IMR-90 (cell line): Measurements from ENCODE around the gene RAB11B. TPM values are rescaled to one million over a fixed set of nuclear protein-coding genes. Genes with fewer than 3 reads are reported as not detected.
A peak's percentile ranks its signal among the peaks of the same experiment; 100 is the strongest.

Experiments
- ATAC-seq: fragments of 200-7000 bp; cut with Tn5 transposase; 2 replicates; pipeline ENCODE4 v1.9.1; 2020; ENCODE audit warnings: low read depth, mild to moderate bottlenecking, moderate library complexity
- BruUV-seq: library from RNA; stranded (reverse); fragments of 400-500 nt; replicated peaks from 2 replicates; lab custom pipeline; 2021; lab: Mats Ljungman, UMichigan
- CTCF ChIA-PET: fragments of 300-600 bp; formaldehyde crosslinking; extraction: SDS; loops from one replicate; lab custom pipeline; 2021; ENCODE audit warnings: antibody characterized with exemption; lab: Yijun Ruan, JAX
- POLR2A ChIA-PET: fragments of 300-600 bp; sonication (Branson Sonifier 250); formaldehyde crosslinking; loops from one replicate; lab custom pipeline; 2022; ENCODE audit warnings: antibody characterized with exemption; ENCODE audit not compliant: unreplicated experiment; lab: Charles Lee
- DNase-seq: peaks from one replicate; pipeline ENCODE4 v3.0.0; 2013
- H2AFZ ChIP-seq: replicated peaks from 2 replicates; pipeline ENCODE3; 2013; ENCODE audit warnings: low read length, mild to moderate bottlenecking; ENCODE audit not compliant: poor library complexity
- H2AK5ac ChIP-seq: 2 replicates; pipeline ENCODE4 v1.6.1; 2013; ENCODE audit warnings: low read depth, low read length, inconsistent platforms
- H2AK9ac ChIP-seq: replicated peaks from 2 replicates; pipeline ENCODE3; 2013; ENCODE audit warnings: mild to moderate bottlenecking, low read depth, low read length, moderate library complexity; ENCODE audit not compliant: poor library complexity
- H2BK120ac ChIP-seq: 2 replicates; pipeline ENCODE4 v1.6.1; 2013; ENCODE audit warnings: low read depth, low read length, inconsistent platforms
- H2BK15ac ChIP-seq: 3 replicates; pipeline ENCODE4 v1.6.1; 2013; ENCODE audit warnings: low read depth, low read length, inconsistent platforms
- H2BK20ac ChIP-seq: 2 replicates; pipeline ENCODE4 v1.6.1; 2013; ENCODE audit warnings: low read depth, mild to moderate bottlenecking, inconsistent platforms, low read length, moderate library complexity
- H2BK5ac ChIP-seq: 2 replicates; pipeline ENCODE4 v1.6.1; 2013; ENCODE audit warnings: mild to moderate bottlenecking, low read depth, low read length, inconsistent platforms; ENCODE audit not compliant: poor library complexity, severe bottlenecking
- H3K14ac ChIP-seq: replicated peaks from 2 replicates; pipeline ENCODE4 v1.6.1; 2013; ENCODE audit warnings: low read depth, low read length, inconsistent platforms
- H3K18ac ChIP-seq: 2 replicates; pipeline ENCODE4 v1.6.1; 2013; ENCODE audit warnings: low read depth, low read length, control low read depth
- H3K23ac ChIP-seq: 2 replicates; pipeline ENCODE4 v1.6.1; 2013; ENCODE audit warnings: low read depth, low read length, inconsistent platforms
- H3K27ac ChIP-seq: 2 replicates; pipeline ENCODE4 v1.5.1; 2013; ENCODE audit warnings: mild to moderate bottlenecking, control low read depth, low read length; ENCODE audit not compliant: insufficient read depth
- H3K27me3 ChIP-seq: 2 replicates; pipeline ENCODE4 v1.6.1; 2013; ENCODE audit warnings: low read length; ENCODE audit not compliant: control insufficient read depth, insufficient read depth
- H3K36me3 ChIP-seq: 2 replicates; pipeline ENCODE4 v1.6.1; 2013; ENCODE audit warnings: low read length, mixed read lengths; ENCODE audit not compliant: control insufficient read depth, insufficient read depth
- H3K4ac ChIP-seq: 2 replicates; pipeline ENCODE4 v1.6.1; 2013; ENCODE audit warnings: low read depth, low read length, inconsistent platforms
- H3K4me1 ChIP-seq: 2 replicates; pipeline ENCODE4 v1.6.1; 2013; ENCODE audit warnings: low read length, mixed read lengths; ENCODE audit not compliant: control insufficient read depth, insufficient read depth
- H3K4me2 ChIP-seq: 2 replicates; pipeline ENCODE4 v1.6.1; 2013; ENCODE audit warnings: low read depth, mild to moderate bottlenecking, control low read depth, low read length, moderate library complexity
- H3K4me3 ChIP-seq: 2 replicates; pipeline ENCODE4 v1.5.1; 2013; ENCODE audit warnings: low read depth, mild to moderate bottlenecking, control low read depth, low read length, moderate library complexity; ENCODE audit not compliant: insufficient read depth
- H3K56ac ChIP-seq: 2 replicates; pipeline ENCODE4 v1.6.1; 2013; ENCODE audit warnings: low read length, inconsistent platforms; ENCODE audit not compliant: insufficient read depth; ENCODE audit errors: extremely low read depth
- H3K79me1 ChIP-seq, 2 experiments: 2 replicates each; pipeline ENCODE4 v1.6.1; 2013; ENCODE audit warnings: low read length in 2 of 2, inconsistent platforms in 1 of 2, low read depth in 1 of 2
- H3K9ac ChIP-seq: 2 replicates; pipeline ENCODE4 v1.6.1; 2013; ENCODE audit warnings: low read depth, low read length, control low read depth
- H3K9me1 ChIP-seq: 2 replicates; pipeline ENCODE4 v1.6.1; 2013; ENCODE audit warnings: low read length, inconsistent platforms; ENCODE audit not compliant: insufficient read depth
- H3K9me3 ChIP-seq: 2 replicates; pipeline ENCODE4 v1.6.1; 2013; ENCODE audit warnings: low read length; ENCODE audit not compliant: control insufficient read depth, insufficient read depth
- H4K20me1 ChIP-seq: 2 replicates; pipeline ENCODE4 v1.6.1; 2013; ENCODE audit warnings: low read length, inconsistent platforms; ENCODE audit not compliant: insufficient read depth
- H4K5ac ChIP-seq: 2 replicates; pipeline ENCODE4 v1.6.1; 2013; ENCODE audit warnings: mild to moderate bottlenecking, low read depth, low read length, control low read depth
- H4K8ac ChIP-seq, 2 experiments: 2 replicates each; pipeline ENCODE4 v1.6.1; 2013; ENCODE audit warnings: low read depth in 2 of 2, low read length in 2 of 2, control low read depth in 1 of 2, inconsistent platforms in 1 of 2
- H4K91ac ChIP-seq: 2 replicates; pipeline ENCODE4 v1.6.1; 2013; ENCODE audit warnings: low read depth, low read length, inconsistent platforms; ENCODE audit not compliant: insufficient read depth
- BHLHE40 ChIP-seq: fragments of 150-350 bp; IDR thresholded peaks from 2 replicates; pipeline ENCODE4 v1.6.1; 2016; ENCODE audit warnings: mild to moderate bottlenecking, low read depth, low read length
- CEBPB ChIP-seq: IDR thresholded peaks from 2 replicates; pipeline ENCODE4 v1.6.1; 2012; ENCODE audit warnings: low read depth, low read length, improper control_type of control experiment
- CHD1 ChIP-seq: IDR thresholded peaks from 2 replicates; pipeline ENCODE4 v1.6.1; 2012; ENCODE audit warnings: low read depth, low read length, improper control_type of control experiment
- MAFK ChIP-seq: IDR thresholded peaks from 2 replicates; pipeline ENCODE4 v1.6.1; 2012; ENCODE audit warnings: low read depth, low read length, improper control_type of control experiment
- MAZ ChIP-seq: IDR thresholded peaks from 2 replicates; pipeline ENCODE4 v1.6.1; 2012; ENCODE audit warnings: low read depth, mild to moderate bottlenecking, low read length, improper control_type of control experiment, moderate library complexity, borderline replicate concordance
- MXI1 ChIP-seq: IDR thresholded peaks from 2 replicates; pipeline ENCODE4 v1.6.1; 2012; ENCODE audit warnings: low read depth, mild to moderate bottlenecking, low read length, moderate library complexity, borderline replicate concordance
- NFE2L2 ChIP-seq: fragments of 150-350 bp; IDR thresholded peaks from 2 replicates; pipeline ENCODE4 v1.6.1; 2016; ENCODE audit warnings: low read depth, mild to moderate bottlenecking, low read length
- POLR2A ChIP-seq: IDR thresholded peaks from 2 replicates; pipeline ENCODE4 v1.6.1; 2012; ENCODE audit warnings: mild to moderate bottlenecking, low read depth, low read length
- RCOR1 ChIP-seq: IDR thresholded peaks from 2 replicates; pipeline ENCODE4 v1.6.1; 2012; ENCODE audit warnings: mild to moderate bottlenecking, low read length, improper control_type of control experiment; ENCODE audit not compliant: insufficient replicate concordance
- SMC3 ChIP-seq: fragments of 150-350 bp; IDR thresholded peaks from 2 replicates; pipeline ENCODE4 v1.6.1; 2016; ENCODE audit warnings: low read depth, mild to moderate bottlenecking, antibody characterized with exemption, low read length, moderate library complexity
- WGBS, 2 experiments: methylation state at CpG; one replicate each; pipeline versions ENCODE4 v1.1.5 to v1.1.7; 2013; ENCODE audit warnings: missing lambda C conversion rate in 2 of 2; ENCODE audit not compliant: insufficient read length in 1 of 2; ENCODE audit errors: extremely low coverage in 2 of 2; 5-methylcytosine and 5-hydroxymethylcytosine counted together
- dilution Hi-C: fragments of 300-500 bp; cut with HindIII; formaldehyde crosslinking; loops from one replicate; pipeline ENCODE4 v1.14.3; 2018; ENCODE audit warnings: low sequenced_read_pairs; ENCODE audit not compliant: unreplicated experiment
- in situ Hi-C: fragments of 300-500 bp; cut with MboI; formaldehyde crosslinking; loops from 3 replicates; pipeline ENCODE4 v1.14.3; 2019; ENCODE audit warnings: low sequenced_read_pairs, inconsistent platforms, mixed read lengths
- intact Hi-C: fragments of 100-400 bp; cut with micrococcal nuclease; formaldehyde crosslinking; loops from 2 replicates; pipeline ENCODE4 v1.10.0; 2022
- polyA plus RNA-seq, 3 experiments: library from polyadenylated mRNA; depleted of rRNA; stranded (reverse); fragments of >200 nt; gene quantifications; 2 replicates each; pipeline ENCODE4 v1.2.3, GENCODE V29; 2012; ENCODE audit warnings: low replicate concordance in 1 of 3
- total RNA-seq: library from RNA; depleted of rRNA; stranded (reverse); fragments of >200 nt; gene quantifications from 2 replicates; pipeline ENCODE4 v1.2.3, GENCODE V29; 2012
- TF ChIP-seq, protein P1 (sequence below): conservative IDR thresholded peaks from 2 replicates; pipeline ENCODE4 v1.5.1; 2012; ENCODE audit warnings: mild to moderate bottlenecking, low read depth, low read length, improper control_type of control experiment
- TF ChIP-seq, protein P2 (sequence below): fragments of 150-350 bp; IDR thresholded peaks from 2 replicates; pipeline ENCODE4 v1.6.1; 2017; ENCODE audit warnings: mild to moderate bottlenecking, antibody characterized with exemption, low read length, low read depth

Gene RAB11B
- total and polyA plus RNA-seq, 2 of the 4 experiments (the other 2 are of a cell fraction) = 8.2 to 117 TPM

DNA sequence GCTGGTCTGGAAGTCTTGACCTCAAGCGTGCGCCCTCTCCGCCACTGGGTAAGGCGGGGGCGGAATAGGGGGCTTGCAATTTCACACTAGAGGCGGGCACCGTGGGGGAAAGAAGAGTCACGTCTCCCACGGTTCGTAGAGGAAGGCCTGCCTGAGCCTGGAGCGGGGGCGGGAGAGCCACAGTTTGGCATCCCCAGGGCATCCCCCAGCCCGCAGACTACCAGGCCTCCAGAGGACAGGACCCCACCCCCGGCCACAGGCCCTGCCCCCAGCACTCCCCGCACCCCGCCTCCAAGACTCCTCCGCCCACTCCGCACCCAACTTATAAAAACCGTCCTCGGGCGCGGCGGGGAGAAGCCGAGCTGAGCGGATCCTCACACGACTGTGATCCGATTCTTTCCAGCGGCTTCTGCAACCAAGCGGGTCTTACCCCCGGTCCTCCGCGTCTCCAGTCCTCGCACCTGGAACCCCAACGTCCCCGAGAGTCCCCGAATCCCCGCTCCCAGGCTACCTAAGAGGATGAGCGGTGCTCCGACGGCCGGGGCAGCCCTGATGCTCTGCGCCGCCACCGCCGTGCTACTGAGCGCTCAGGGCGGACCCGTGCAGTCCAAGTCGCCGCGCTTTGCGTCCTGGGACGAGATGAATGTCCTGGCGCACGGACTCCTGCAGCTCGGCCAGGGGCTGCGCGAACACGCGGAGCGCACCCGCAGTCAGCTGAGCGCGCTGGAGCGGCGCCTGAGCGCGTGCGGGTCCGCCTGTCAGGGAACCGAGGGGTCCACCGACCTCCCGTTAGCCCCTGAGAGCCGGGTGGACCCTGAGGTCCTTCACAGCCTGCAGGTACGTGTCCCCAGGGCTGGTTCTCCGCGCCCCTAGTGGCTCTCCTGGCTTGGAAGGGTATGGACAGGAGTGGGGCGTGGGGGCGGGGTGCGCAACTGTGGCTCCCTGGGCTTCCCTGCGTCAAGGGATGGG is 26.1 kb upstream of the RAB11B start, which contains the start of gene ANGPTL4:
Gene ANGPTL4 (plus strand): TSS at position 353 of the 969 bp plus-strand sequence. CDS start 167 bp downstream, at position 520.
- H3K4me3 ChIP-seq = peak within 1 kb of the TSS; percentile 70
- ATAC-seq (peak; percentile 55), DNase-seq (peak; percentile 55)
- intact Hi-C loops = no loop called here
- H4K91ac ChIP-seq = peak within 1 kb of the TSS; percentile 63
- peak within 1 kb of the TSS; percentile 63; the same call in 1 of the 2 replicates for H3K14ac ChIP-seq
- ChIA-PET CTCF (interaction anchor here (1.0 to 1.1 kb wide), 2 partner anchors 9 to 217 kb away, joined by 3 read pairs; no protein-coding TSS in a partner anchor), POLR2A (interaction anchor here (0.5 kb wide), 1 partner anchor 46 kb away, joined by 3 read pairs; no protein-coding TSS in a partner anchor)
- H2AK9ac ChIP-seq = peak within 1 kb of the TSS; percentile 88
- peak within 1 kb of the TSS; percentile 28; the same call in 1 of the 2 replicates for H2BK20ac ChIP-seq
- dilution Hi-C loops = no loop called here
- H2AK5ac ChIP-seq = peak within 1 kb of the TSS; percentile 61
- H3K56ac ChIP-seq = peak within 1 kb of the TSS; percentile 63; the same call in 1 of the 2 replicates
- H3K9me1 ChIP-seq = peaks cover 19% of the 10 kb centered on the region
- H3K9ac ChIP-seq = peak within 1 kb of the TSS; percentile 75; the same call in 1 of the 2 replicates
- H2BK15ac ChIP-seq = peak within 1 kb of the TSS; percentile 7; the same call in 2 of the 3 replicates
- H3K79me1 ChIP-seq = peaks cover 8 to 36% of the 10 kb centered on the region in 2 experiments; a peak in 3 of 4 replicates
- peak within 1 kb of the TSS; percentile 49 for H4K5ac ChIP-seq
- peak within 1 kb of the TSS; percentile 89 for H2AFZ ChIP-seq
- peak within 1 kb of the TSS; percentile 56 for H2BK120ac ChIP-seq
- peaks cover 25% of the 10 kb centered on the region for H3K4me1 ChIP-seq
- peaks cover 16% of the 10 kb centered on the region for H4K20me1 ChIP-seq
- no peaks in the 10 kb centered on the region for H3K9me3 ChIP-seq
- H3K4me2 ChIP-seq = peak within 1 kb of the TSS; percentile 95
- peak within 1 kb of the TSS; percentile 81 for H3K27ac ChIP-seq
- no peaks in the 10 kb centered on the region for H3K27me3 ChIP-seq
- H2BK5ac ChIP-seq = peak within 1 kb of the TSS; percentile 78
- BruUV-seq = no TSS peak
- H4K8ac ChIP-seq = peak within 1 kb of the TSS; percentile 50 to 72; a peak in 3 of 4 replicates
- WGBS, 2 experiments = 2% methylated on average over 23 of the region's 81 CpGs; no CpG with 5 or more reads in 1 of the 2 experiments
- H3K4ac ChIP-seq = peak within 1 kb of the TSS; percentile 60
- peak within 1 kb of the TSS; percentile 55 for H3K18ac ChIP-seq
- peak within 1 kb of the TSS; percentile 82; the same call in 1 of the 2 replicates for H3K23ac ChIP-seq
- in situ Hi-C loops = no loop called here
- peaks cover 4% of the 10 kb centered on the region; the same call in 1 of the 2 replicates for H3K36me3 ChIP-seq
- TF ChIP-seq, protein P1, sequence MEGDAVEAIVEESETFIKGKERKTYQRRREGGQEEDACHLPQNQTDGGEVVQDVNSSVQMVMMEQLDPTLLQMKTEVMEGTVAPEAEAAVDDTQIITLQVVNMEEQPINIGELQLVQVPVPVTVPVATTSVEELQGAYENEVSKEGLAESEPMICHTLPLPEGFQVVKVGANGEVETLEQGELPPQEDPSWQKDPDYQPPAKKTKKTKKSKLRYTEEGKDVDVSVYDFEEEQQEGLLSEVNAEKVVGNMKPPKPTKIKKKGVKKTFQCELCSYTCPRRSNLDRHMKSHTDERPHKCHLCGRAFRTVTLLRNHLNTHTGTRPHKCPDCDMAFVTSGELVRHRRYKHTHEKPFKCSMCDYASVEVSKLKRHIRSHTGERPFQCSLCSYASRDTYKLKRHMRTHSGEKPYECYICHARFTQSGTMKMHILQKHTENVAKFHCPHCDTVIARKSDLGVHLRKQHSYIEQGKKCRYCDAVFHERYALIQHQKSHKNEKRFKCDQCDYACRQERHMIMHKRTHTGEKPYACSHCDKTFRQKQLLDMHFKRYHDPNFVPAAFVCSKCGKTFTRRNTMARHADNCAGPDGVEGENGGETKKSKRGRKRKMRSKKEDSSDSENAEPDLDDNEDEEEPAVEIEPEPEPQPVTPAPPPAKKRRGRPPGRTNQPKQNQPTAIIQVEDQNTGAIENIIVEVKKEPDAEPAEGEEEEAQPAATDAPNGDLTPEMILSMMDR = 0 out of 2 replicates have a peak, but pooled peaks have one; percentile 12
- no peak for TF ChIP-seq CEBPB
- peak; percentile 80 for TF ChIP-seq CHD1
- TF ChIP-seq, protein P2, sequence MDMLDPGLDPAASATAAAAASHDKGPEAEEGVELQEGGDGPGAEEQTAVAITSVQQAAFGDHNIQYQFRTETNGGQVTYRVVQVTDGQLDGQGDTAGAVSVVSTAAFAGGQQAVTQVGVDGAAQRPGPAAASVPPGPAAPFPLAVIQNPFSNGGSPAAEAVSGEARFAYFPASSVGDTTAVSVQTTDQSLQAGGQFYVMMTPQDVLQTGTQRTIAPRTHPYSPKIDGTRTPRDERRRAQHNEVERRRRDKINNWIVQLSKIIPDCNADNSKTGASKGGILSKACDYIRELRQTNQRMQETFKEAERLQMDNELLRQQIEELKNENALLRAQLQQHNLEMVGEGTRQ = no peak
- TF ChIP-seq NFE2L2 = no peak
- peak; percentile 90 for TF ChIP-seq POLR2A
- 0 out of 2 replicates have a peak, but pooled peaks have one; percentile 53 for TF ChIP-seq MXI1
- no peak for TF ChIP-seq RCOR1
- TF ChIP-seq MAZ = peak; percentile 59; the same call in 1 of the 2 replicates
- peak; percentile 83 for TF ChIP-seq BHLHE40
- TF ChIP-seq SMC3 = no peak
- no peak for TF ChIP-seq MAFK
